HCT116 (cell line): ENCODE results near the gene ZSWIM6. TPM values are rescaled to one million over a fixed set of nuclear protein-coding genes. Genes with fewer than 3 reads are reported as not detected.

Experiments used
- ATAC-seq: fragments of 200-7000 bp; cut with Tn5 transposase; 2 replicates; pipeline ENCODE4 v1.9.1; 2020; ENCODE audit warnings: mild to moderate bottlenecking, moderate library complexity
- BruUV-seq: library from RNA; stranded (reverse); fragments of 400-500 nt; replicated peaks from 2 replicates; lab custom pipeline; 2021; lab: Mats Ljungman, UMichigan
- CTCF ChIA-PET: fragments of 300-600 bp; sonication (Branson Sonifier 250); formaldehyde crosslinking; loops from one replicate; lab custom pipeline; 2021; ENCODE audit warnings: antibody characterized with exemption; lab: Charles Lee
- POLR2A ChIA-PET: fragments of 300-600, 350-600 bp; sonication (Branson Sonifier 250); formaldehyde crosslinking; loops from one replicate; lab custom pipeline; 2021; ENCODE audit warnings: antibody characterized with exemption; lab: Charles Lee
- RAD21 ChIA-PET, 2 experiments: fragments of 300-600 bp; sonication (Branson Sonifier 250); formaldehyde crosslinking; loops; one replicate each; lab custom pipeline; 2023; ENCODE audit warnings: low total read pairs in 2 of 2; ENCODE audit not compliant: uncharacterized antibody in 2 of 2, unreplicated experiment in 2 of 2, low non-redundant PET in 1 of 2; lab: Charles Lee
- DNase-seq: peaks from one replicate; pipeline ENCODE4 v3.0.0-alpha.2; 2010; ENCODE audit warnings: low read depth, low spot score
- H2AFZ ChIP-seq: fragments of 200-600 bp; shearing (Covaris generic), sonication (generic); 2 replicates; pipeline ENCODE4 v1.6.1; 2017; ENCODE audit warnings: low read depth, mixed run types, mixed read lengths, antibody characterized with exemption, low read length; ENCODE audit not compliant: poor library complexity, severe bottlenecking
- H3K27ac ChIP-seq: 2 replicates; pipeline ENCODE4 v1.5.1; 2012; ENCODE audit warnings: low read depth, low read length
- H3K27me3 ChIP-seq: fragments of 200-600 bp; sonication (generic); 2 replicates; pipeline ENCODE4 v1.6.1; 2016; ENCODE audit warnings: mixed run types, low read length, mixed read lengths; ENCODE audit not compliant: insufficient read depth
- H3K36me3 ChIP-seq, 2 experiments: fragments of 200-500 bp in 1 of 2; fragments of 200-600 bp in 1 of 2; sonication (Bioruptor generic) in 1 of 2; sonication (generic) in 1 of 2; 2 replicates each; pipeline versions ENCODE4 v1.5.1 to v1.6.1; 2014 to 2016; ENCODE audit warnings: low read length in 2 of 2, inconsistent platforms in 1 of 2, mixed read lengths in 1 of 2, mixed run types in 1 of 2; ENCODE audit not compliant: insufficient read depth in 2 of 2, control insufficient read depth in 1 of 2
- H3K4me1 ChIP-seq, 2 experiments: fragments of 200-600 bp in 1 of 2; sonication (generic) in 1 of 2; 2 replicates each; pipeline versions ENCODE4 v1.5.1 to v1.6.1; 2012 to 2017; ENCODE audit warnings: low read length in 2 of 2, inconsistent platforms in 1 of 2, mild to moderate bottlenecking in 1 of 2, mixed read lengths in 1 of 2, mixed run types in 1 of 2, moderate library complexity in 1 of 2; ENCODE audit not compliant: insufficient read depth in 2 of 2, control insufficient read depth in 1 of 2
- H3K4me2 ChIP-seq: fragments of 200-600 bp; sonication (generic); 2 replicates; pipeline ENCODE4 v1.6.1; 2017; ENCODE audit warnings: mixed run types, low read length, mixed read lengths
- H3K4me3 ChIP-seq, 2 experiments: fragments of 200-600 bp in 1 of 2; sonication (generic) in 1 of 2; replicated peaks in 1 of 2; 2 replicates each; pipeline ENCODE4 v1.5.1; 2011 to 2016; ENCODE audit warnings: low read length in 2 of 2, control low read depth in 1 of 2, low read depth in 1 of 2, mild to moderate bottlenecking in 1 of 2, mixed read lengths in 1 of 2, mixed run types in 1 of 2
- H3K79me2 ChIP-seq: fragments of 200-600 bp; sonication (generic); 2 replicates; pipeline ENCODE4 v1.6.1; 2017; ENCODE audit warnings: mild to moderate bottlenecking, mixed run types, low read length, moderate library complexity, mixed read lengths; ENCODE audit not compliant: insufficient read depth
- H3K9ac ChIP-seq: fragments of 200-600 bp; sonication (generic); 2 replicates; pipeline ENCODE4 v1.6.1; 2016; ENCODE audit warnings: low read length, mixed read lengths
- H3K9me2 ChIP-seq: fragments of 200-600 bp; sonication (generic), shearing (Covaris generic); 2 replicates; pipeline ENCODE4 v1.6.1; 2017; ENCODE audit warnings: mixed run types, mild to moderate bottlenecking, moderate library complexity; ENCODE audit not compliant: insufficient read depth
- H3K9me3 ChIP-seq, 2 experiments: fragments of 200-500 bp in 1 of 2; fragments of 200-600 bp in 1 of 2; sonication (Bioruptor generic) in 1 of 2; sonication (generic) in 1 of 2; 2 replicates each; pipeline ENCODE4 v1.6.1; 2014 to 2017; ENCODE audit warnings: low read length in 2 of 2, mixed read lengths in 2 of 2, inconsistent platforms in 1 of 2, low read depth in 1 of 2, mild to moderate bottlenecking in 1 of 2, mixed run types in 1 of 2, moderate library complexity in 1 of 2; ENCODE audit not compliant: control insufficient read depth in 1 of 2, insufficient read depth in 1 of 2
- H4K20me1 ChIP-seq: fragments of 200-600 bp; sonication (generic), shearing (Covaris generic); 2 replicates; pipeline ENCODE4 v1.6.1; 2017; ENCODE audit warnings: mixed run types, mild to moderate bottlenecking, moderate library complexity; ENCODE audit not compliant: insufficient read depth
- CTCF ChIP-seq, 3 experiments: fragments of 200-600 bp in 1 of 3; sonication (generic) in 1 of 3; IDR thresholded peaks in 2 of 3; conservative IDR thresholded peaks in 1 of 3; 2 replicates each; pipeline ENCODE4 v1.5.1; 2012 to 2017; ENCODE audit warnings: low read depth in 2 of 3, low read length in 2 of 3, antibody characterized with exemption in 1 of 3, borderline replicate concordance in 1 of 3, control low read depth in 1 of 3, mild to moderate bottlenecking in 1 of 3, mixed read lengths in 1 of 3, mixed run types in 1 of 3, moderate library complexity in 1 of 3; ENCODE audit not compliant: insufficient read depth in 1 of 3
- ELF1 ChIP-seq: IDR thresholded peaks from 2 replicates; pipeline ENCODE4 v1.6.1; 2012; ENCODE audit warnings: low read depth, borderline replicate concordance
- EZH2 ChIP-seq: fragments of 200-600 bp; sonication (generic); IDR thresholded peaks from 2 replicates; pipeline ENCODE4 v1.6.1; 2017; ENCODE audit warnings: antibody characterized with exemption, mixed run types
- FOSL1 ChIP-seq: IDR thresholded peaks from 2 replicates; pipeline ENCODE4 v1.6.1; 2012; ENCODE audit warnings: low read depth
- SP1 ChIP-seq: IDR thresholded peaks from 2 replicates; pipeline ENCODE4 v1.6.1; 2012; ENCODE audit warnings: low read depth
- TCF7L2 ChIP-seq: IDR thresholded peaks from 2 replicates; pipeline ENCODE4 v1.7.0; 2011; ENCODE audit warnings: borderline replicate concordance, inconsistent platforms; ENCODE audit not compliant: insufficient read depth, insufficient read length; ENCODE audit errors: extremely low read depth
- ZFX ChIP-seq: fragments of 450-650 bp; IDR thresholded peaks from 2 replicates; pipeline ENCODE4 v1.6.1; 2017
- ZNF274 ChIP-seq: fragments of 200-500 bp; sonication (Bioruptor generic); IDR thresholded peaks from 2 replicates; pipeline ENCODE4 v1.6.1; 2014; ENCODE audit warnings: mild to moderate bottlenecking, low read depth, low read length, inconsistent platforms
- intact Hi-C: fragments of 100-400 bp; cut with micrococcal nuclease; formaldehyde crosslinking; loops from 2 replicates; pipeline ENCODE4 v1.10.0; 2022
- total RNA-seq: library from RNA; stranded (reverse); gene quantifications from one replicate; pipeline ENCODE4 v1.2.1, GENCODE V29; 2021; ENCODE audit not compliant: unreplicated experiment
- TF ChIP-seq, protein P1 (sequence below): IDR thresholded peaks from 2 replicates; pipeline ENCODE4 v1.6.1; 2012; ENCODE audit warnings: low read depth
- TF ChIP-seq, protein P2 (sequence below): IDR thresholded peaks from 2 replicates; pipeline ENCODE4 v1.6.1; 2011; ENCODE audit warnings: mild to moderate bottlenecking, low read length, moderate library complexity; ENCODE audit not compliant: insufficient replicate concordance; ENCODE audit errors: extremely low read depth

The ZSWIM6 gene
- total RNA-seq, 1 experiment from 2014 or later = 7.4 TPM

DNA sequence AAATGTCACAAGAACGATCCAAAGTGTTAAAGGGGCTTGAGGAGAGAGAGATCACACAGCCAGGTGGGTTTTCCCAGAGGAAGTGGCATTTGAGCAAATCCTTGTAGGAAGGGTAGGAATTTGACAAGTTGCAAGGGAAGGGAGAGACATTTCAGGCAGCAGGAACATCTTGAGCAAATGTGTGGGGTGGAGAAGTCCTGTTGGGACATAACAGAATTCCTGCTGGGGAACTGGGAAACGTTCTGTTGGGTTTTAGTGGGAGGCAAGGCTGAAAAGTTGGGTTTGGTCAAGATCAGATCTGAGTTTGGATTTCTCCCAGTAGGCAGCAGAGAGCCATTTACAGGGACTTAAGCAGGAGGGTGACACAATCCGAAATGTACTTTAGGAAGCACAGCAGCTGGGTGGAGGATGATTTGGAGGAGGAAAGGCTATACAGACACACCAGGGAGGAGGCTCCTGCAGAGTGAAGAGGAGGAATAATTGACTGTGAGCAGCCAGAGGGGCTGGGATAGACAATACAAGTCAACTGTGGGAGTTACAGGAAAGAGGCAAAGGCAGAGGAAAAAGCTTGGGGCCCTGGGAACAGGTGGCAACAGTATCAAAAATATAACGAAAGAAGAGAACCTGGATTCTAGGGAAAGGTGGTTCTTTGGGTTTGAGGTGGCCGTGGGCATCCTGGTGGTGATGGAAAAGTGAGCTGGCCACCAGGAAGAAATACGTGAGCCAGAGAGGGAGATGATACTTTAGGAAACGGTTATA, 3.1 kb upstream of the ZSWIM6 start (continued):
- TF ChIP-seq ELF1 (no peak), ZNF274 (no peak), EZH2 (no peak), SP1 (no peak), ZFX (no peak)
- TF ChIP-seq, protein P1, sequence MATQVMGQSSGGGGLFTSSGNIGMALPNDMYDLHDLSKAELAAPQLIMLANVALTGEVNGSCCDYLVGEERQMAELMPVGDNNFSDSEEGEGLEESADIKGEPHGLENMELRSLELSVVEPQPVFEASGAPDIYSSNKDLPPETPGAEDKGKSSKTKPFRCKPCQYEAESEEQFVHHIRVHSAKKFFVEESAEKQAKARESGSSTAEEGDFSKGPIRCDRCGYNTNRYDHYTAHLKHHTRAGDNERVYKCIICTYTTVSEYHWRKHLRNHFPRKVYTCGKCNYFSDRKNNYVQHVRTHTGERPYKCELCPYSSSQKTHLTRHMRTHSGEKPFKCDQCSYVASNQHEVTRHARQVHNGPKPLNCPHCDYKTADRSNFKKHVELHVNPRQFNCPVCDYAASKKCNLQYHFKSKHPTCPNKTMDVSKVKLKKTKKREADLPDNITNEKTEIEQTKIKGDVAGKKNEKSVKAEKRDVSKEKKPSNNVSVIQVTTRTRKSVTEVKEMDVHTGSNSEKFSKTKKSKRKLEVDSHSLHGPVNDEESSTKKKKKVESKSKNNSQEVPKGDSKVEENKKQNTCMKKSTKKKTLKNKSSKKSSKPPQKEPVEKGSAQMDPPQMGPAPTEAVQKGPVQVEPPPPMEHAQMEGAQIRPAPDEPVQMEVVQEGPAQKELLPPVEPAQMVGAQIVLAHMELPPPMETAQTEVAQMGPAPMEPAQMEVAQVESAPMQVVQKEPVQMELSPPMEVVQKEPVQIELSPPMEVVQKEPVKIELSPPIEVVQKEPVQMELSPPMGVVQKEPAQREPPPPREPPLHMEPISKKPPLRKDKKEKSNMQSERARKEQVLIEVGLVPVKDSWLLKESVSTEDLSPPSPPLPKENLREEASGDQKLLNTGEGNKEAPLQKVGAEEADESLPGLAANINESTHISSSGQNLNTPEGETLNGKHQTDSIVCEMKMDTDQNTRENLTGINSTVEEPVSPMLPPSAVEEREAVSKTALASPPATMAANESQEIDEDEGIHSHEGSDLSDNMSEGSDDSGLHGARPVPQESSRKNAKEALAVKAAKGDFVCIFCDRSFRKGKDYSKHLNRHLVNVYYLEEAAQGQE = no peak

- H2AFZ ChIP-seq = peak overlapping the region; percentile 69
- peak overlapping the region; percentile 97 for H3K4me2 ChIP-seq
- no peaks in the 10 kb centered on the region for H3K9me2 ChIP-seq
- peak overlapping the region; percentile 64 to 80; a peak in 3 of 4 replicates for H3K4me3 ChIP-seq
- intact Hi-C loops = loop anchor here (2.0 to 10.0 kb wide), 2 partner anchors 167 to 605 kb away; partner anchors contain the start of gene SMIM15
- no peaks in the 10 kb centered on the region for H4K20me1 ChIP-seq
- DNase-seq = no peak
- RAD21 ChIA-PET = no interaction called here
- H3K27ac ChIP-seq = no peak overlapping the region
- H3K9ac ChIP-seq = peak overlapping the region; percentile 71
- CTCF ChIA-PET = no interaction called here
- H3K79me2 ChIP-seq = peaks cover 19% of the 10 kb centered on the region
- BruUV-seq = no TSS peak
- no peak for ATAC-seq
- POLR2A ChIA-PET = interaction anchor here (0.6 kb wide), 1 partner anchor 23 kb away, joined by 3 read pairs; no protein-coding TSS in a partner anchor
- peaks cover 9 to 35% of the 10 kb centered on the region in 2 experiments for H3K4me1 ChIP-seq
- no peaks in the 10 kb centered on the region for H3K9me3 ChIP-seq
- H3K36me3 ChIP-seq = no peaks in the 10 kb centered on the region
- H3K27me3 ChIP-seq = no peaks in the 10 kb centered on the region
- no peak for TF ChIP-seq ZFX
- TF ChIP-seq, protein P1 = no peak
- no peak for TF ChIP-seq TCF7L2
- TF ChIP-seq, protein P2, sequence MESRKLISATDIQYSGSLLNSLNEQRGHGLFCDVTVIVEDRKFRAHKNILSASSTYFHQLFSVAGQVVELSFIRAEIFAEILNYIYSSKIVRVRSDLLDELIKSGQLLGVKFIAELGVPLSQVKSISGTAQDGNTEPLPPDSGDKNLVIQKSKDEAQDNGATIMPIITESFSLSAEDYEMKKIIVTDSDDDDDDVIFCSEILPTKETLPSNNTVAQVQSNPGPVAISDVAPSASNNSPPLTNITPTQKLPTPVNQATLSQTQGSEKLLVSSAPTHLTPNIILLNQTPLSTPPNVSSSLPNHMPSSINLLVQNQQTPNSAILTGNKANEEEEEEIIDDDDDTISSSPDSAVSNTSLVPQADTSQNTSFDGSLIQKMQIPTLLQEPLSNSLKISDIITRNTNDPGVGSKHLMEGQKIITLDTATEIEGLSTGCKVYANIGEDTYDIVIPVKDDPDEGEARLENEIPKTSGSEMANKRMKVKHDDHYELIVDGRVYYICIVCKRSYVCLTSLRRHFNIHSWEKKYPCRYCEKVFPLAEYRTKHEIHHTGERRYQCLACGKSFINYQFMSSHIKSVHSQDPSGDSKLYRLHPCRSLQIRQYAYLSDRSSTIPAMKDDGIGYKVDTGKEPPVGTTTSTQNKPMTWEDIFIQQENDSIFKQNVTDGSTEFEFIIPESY = no peak
- TF ChIP-seq CTCF (IDR thresholded peaks at IDR 0.05 in 2 of 3, conservative IDR thresholded peaks at IDR 0.05 in 1 of 3; ENCODE audit: borderline replicate concordance in 1 of 3, insufficient read depth in 1 of 3, low read depth in 2 of 3, low read length in 2 of 3) = no peak
- no peak for TF ChIP-seq FOSL1
These were observed 2.4 kb upstream of the ZSWIM6 start for GRCh38 chr5:61329550-61330128.
